GM18511 (cell line): ENCODE data around the gene KIAA0586.
"Not testable (repeated sequence)": the region's sequence is repeated elsewhere in the genome, so short reads cannot be mapped to it uniquely, and the experiment has no call there.

ENCODE experiments used
- ATAC-seq: cut with Tn5 transposase; IDR thresholded peaks from one replicate; pipeline ENCODE4 v1.9.1; 2021; ENCODE audit warnings: mild to moderate bottlenecking, moderate library complexity; ENCODE audit not compliant: unreplicated experiment

KIAA0586 gene

DNA sequence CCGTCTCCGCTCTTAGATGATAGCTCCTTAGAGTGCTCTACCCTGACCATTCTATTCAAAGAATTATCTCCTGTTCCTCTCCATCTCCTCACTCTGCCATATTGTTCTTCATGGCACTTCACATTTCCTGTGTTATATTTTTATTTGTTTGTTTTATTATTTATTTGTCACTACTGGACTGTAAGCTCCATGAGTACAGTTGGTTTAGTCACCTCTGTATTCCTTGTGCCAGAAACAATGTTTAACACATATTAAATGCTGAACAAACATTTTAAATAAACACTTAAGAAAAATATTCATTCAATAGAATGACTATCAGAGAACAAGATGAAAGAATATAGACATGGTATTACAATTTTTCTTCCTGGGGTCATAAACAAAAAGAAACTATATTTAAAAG is 35.6 kb downstream of the KIAA0586 start:
- ATAC-seq: no peak

DNA sequence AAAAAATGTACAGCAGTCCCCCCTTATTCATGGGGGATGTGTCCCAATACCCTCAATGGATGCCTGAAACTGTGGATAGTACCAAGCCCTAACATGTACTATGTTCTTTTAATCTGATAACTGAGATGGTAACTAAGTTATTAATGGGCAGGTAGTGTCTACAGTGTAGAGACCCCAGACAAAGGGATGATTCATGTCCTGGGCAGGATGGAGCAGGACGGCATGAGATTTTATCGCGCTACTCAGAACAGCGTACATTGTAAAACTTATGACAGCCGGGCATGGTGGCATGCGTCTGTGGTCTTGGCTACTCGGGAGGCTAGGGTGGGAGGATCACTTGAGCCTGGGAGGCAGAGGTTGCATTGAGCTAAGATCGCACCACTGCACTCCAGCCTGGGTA is 37.1 kb downstream of the KIAA0586 start:
- ATAC-seq: no peak

DNA sequence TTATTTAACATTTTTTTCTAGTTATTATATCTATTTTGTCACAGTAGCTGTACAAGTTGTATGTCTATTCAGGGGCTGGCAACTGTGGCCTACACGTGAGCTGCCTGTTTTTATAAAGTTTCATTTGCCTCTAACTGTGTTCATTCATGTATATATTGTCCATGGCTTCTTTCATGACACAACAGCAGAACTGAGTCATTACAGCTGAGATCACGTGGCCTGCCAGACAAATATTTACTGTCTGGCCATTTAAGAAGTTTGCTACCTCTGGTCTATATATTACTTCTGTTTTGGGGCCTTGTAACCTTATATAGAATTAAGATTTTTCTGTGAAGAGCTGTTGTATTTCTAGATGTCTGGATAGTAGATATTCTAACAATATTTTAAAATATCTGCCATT is 37.9 kb downstream of the KIAA0586 start:
- no peak for ATAC-seq

DNA sequence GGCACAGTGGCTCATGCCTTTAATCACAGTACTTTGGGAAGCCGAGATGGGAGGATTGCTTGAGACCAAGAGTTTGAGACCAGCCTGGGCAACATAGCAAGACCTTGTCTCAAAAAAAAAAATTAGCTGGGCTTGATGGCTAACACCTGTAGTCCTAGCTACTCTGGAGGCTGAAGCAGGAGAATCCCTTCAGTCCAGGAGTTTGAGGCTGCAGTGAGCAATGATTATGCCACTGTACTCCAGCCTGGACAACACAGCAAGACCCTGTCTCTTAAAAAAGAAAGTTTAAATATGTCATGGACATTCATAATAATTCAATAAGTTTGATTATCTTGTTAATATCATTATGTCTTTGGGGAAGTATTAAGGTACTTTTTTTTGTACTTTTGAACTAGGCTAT is 38.9 kb downstream of the KIAA0586 start:
- ATAC-seq: no peak

DNA sequence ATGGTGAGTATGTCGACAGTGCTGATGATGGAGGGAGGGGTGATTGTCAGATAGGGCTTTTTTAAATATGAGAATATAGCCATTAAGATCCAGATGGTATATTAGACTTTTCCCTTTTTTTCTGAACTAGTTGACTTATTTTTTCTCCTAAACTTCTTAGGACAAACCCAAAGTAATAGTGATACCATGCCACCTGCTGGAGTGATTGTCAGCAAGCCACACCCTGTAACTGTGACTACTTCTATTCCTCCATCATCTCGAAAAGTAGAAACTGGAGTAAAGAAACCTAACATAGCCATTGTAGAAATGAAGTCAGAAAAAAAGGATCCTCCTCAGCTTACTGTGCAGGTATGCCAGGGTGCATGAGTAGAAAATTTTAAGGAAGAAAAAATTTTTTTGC is 40.1 kb downstream of the KIAA0586 start:
- ATAC-seq: no peak

DNA sequence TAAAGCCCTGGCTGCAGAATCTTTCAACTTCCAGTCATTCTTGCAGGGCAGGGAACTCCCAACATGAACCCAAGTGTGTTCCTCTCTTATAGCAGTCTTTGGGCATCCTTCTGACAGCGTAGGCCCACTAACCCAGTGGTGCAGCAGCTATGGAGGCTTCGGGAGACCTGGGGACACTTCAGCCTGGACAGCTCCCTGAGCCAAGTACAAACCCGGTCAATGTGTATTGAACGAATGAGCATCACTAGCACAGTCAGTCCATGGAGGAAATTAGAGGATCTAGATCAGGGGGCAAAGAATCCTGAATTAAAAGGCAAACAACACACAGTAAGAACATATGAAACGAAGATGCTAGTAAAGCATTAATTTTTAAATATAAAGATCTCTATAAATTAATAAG is 41.8 kb downstream of the KIAA0586 start:
- ATAC-seq: no peak

DNA sequence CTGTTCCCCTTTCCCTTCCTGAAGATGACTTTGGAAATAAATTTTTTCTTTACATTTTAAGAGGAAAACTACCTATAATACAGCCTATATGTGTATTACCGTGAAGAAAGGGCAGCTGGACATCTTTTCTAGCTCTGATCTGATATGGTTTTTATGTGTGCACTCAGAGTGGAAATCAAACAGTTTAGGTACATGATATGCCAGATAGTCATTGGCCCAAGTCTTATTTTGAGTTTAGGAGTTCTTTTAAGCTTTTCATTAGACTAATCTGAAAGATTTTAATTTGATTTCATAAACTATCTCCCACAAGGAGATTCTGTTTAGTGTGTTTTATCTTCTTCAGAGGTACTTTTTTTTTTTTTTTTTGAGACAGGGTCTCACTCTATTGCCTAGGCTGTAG is 48.8 kb downstream of the KIAA0586 start:
- no peak for ATAC-seq

DNA sequence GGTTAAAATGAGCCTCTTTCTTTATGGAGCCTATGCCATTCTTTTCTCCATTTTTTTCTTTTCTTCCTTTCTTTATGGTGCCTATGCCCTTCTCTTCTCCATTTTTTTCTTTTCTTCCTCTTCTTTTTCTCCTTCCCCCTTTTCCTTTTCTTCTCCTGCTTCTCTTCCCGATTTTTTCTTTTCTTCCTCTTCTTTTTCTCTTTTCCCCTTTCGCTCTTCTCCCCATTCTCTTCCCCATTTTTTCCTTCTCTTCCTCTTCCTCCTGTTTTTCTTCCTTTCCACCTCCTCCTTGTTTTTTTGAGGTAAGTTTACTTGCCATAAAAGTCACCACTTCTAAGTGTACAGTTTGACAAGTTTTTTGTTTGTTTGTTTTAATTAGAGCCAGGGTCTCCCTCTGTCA is 50.1 kb downstream of the KIAA0586 start:
- no peak for ATAC-seq

DNA sequence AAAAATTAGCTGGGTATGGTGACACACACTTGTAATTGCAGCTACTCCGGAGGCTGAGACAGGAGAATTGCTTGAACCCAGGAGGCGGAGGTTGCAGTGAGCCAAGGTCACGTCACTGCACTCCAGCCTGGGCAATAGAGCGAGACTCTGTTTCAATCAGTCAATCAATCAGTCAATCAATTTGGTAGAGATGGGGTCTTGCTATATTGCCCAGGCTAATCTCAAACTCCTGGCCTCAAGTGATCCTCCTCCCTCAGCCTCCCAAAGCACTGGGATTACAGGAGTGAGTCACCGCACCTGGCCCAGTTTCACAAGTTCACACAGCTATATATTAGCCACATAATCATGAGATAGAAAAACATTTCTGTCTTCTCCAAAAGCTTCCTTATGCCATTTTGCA is 50.8 kb downstream of the KIAA0586 start:
- not testable (repeated sequence) for ATAC-seq

DNA sequence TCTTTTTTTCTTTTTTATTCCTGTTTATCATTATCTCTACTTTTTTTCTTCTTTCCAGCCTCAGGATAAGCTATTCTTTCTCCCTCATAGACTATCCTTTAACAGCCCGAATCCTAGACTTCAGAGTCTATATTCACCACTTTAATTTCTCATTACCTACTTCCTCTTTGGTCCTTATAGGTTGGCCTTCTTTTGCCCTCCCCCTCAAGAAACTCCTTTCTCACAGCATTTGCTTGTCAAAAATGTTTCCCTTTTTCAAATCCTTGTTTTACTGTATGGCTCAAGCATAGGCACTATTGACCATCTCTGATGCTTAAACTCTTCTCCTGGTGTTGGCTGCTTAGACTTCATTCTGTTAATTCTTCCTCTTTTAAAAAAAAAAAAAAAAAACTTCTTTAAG is 52.5 kb downstream of the KIAA0586 start:
- ATAC-seq: no peak

DNA sequence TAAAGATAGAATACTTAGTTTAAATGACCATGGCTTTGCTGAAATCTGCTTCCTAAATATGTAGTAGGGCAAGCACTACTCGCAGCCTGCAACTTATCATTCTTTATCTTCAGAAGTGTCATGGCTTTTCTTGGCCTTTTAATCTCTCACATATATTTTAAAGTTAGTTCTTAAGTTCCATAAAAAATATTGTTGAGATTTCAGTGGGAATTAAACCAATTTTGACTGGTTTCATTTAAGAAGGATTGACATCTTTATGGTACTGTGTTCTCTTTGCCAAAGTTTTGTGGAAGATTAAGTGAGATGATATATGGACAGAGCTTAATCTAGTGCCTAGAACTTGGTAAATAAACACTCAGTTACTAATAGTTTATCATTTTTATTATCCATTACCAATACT is 56.7 kb downstream of the KIAA0586 start:
- no peak for ATAC-seq

DNA sequence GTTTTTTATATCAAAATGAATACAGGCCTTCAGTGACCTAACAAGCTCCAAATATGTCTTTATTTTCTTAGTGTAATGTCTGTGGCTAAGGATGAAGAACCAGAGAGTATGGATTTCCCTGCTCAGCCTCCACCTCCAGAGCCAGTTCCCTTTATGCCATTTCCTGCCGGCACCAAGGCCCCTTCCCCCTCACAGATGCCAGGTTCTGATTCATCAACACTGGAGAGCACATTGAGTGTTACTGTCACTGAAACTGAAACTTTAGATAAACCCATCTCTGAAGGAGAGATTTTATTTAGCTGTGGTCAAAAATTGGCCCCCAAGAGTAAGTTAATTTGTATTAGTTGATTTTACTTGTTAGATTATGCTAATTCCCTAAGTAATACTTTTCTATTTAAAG is 61.0 kb downstream of the KIAA0586 start:
- ATAC-seq: peak; percentile 64

DNA sequence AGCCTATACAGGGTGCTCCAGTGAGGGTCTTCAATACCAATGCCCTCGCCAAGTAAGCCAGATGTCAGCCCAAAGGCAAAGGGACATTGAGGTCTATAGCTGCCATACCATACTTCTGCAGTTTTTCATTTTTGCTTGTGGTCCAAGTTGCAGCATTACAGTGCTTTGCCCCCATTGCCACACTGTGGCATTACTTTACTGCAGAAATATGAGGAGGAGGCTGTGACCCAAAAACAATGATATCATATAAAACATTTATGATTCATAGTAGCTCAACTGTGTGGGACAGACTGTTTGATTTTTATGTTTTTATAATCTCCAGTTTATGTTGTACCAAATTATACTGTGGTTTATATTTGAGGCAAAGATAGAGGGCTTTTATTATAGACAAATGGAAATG is 64.1 kb downstream of the KIAA0586 start:
- ATAC-seq: no peak

DNA sequence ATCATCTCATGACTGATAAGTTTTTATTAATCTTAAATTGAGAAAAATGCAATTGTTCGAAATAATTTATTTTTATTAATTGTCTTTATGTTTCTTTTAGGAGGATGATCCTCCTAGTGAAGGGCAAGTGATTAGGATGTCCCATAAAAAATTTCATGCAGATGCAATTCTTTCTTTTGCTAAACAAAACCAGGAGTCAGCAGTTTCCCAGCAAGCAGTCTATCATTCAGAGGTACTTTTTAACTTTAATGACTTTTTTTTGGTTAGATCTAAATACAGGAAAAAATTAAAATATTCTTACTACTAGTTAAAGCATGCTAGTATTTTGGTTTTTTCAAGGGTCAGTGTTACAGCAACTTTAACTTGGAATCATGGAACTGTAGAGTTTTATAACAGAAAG is 64.5 kb downstream of the KIAA0586 start:
- no peak for ATAC-seq

DNA sequence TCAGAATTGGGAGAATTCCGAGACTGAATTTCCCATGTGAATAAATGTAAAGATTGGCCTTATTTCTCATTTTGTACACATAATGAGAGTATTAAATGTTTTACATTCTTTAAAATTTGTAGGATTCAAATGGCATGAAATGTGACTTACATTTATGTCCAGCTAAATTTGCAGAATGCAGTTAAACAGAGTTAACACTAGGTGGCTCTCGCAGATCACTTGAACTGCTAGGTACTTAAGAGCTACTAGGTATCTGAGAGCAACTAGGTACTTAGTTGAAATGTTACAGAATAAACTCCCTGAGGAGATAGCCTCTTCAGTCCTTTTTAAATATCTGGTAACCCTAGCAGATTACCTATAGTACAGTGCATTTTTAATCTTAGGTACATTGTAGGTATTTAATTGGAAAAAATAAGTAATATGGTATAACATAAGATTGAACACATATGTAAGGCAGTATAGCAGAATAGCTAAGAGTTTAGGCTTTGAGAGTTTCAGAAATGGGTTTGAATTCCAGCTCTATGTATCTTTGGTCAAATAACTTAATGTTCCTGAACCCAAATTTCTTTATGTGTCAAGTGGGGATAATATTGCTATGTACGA is 73.8 kb downstream of the KIAA0586 start:
- ATAC-seq: no peak

DNA sequence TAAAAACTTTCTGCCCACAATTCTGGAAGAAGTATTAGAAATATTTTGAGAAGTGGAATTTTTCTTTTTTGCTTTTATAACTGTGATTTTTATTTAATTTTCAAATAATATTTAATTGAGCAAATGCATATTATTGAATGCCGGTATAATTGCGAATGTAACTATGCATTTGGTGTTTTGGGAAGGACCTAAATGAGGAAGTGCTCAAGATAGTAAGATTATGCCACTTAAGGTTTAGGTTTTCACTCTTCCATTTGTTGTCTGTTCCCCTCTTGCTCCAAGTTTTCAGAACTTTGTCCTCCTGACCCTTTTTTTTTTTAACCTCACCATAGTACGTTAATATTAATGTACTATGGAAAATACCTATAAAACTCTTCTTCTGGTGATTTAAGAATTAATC is 85.8 kb downstream of the KIAA0586 start:
- no peak for ATAC-seq

DNA sequence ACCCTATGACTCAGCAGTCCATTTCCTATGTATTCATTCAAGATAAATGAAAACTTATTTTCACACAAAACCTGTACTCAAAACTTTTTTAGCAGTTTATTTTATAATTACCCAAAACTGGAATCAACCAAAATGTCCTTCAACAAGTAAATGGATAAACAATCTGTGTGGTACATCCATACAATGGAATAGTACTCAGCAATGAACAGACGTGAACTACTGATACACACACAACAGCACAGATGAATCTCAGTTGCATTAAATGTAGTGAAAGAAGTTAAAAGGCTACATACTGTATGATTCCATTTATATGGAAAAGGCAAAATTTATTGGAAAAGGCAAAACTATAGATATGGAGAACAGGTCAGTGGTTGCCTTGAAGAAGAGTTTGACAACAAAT is 90.1 kb downstream of the KIAA0586 start:
- no peak for ATAC-seq

DNA sequence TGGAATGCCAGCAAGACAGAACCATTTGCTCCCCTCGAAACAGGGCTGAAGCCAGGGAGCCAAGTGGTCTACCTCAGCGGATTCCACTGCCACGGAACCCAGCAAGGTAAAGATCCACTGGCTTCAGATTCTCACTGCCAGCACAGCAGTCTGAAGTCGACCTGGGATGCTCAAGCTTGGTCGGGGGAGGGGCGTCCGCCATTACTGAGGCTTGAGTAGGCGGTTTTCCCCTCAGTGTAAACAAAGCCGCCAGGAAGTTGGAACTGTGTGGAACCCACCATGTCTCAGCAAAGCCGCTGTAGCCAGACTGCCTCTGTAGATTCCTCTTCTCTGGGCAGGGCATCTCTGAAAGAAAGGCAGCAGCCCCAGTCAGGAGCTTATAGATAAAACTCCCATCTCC is 98.2 kb downstream of the KIAA0586 start:
- not testable (repeated sequence) for ATAC-seq

DNA sequence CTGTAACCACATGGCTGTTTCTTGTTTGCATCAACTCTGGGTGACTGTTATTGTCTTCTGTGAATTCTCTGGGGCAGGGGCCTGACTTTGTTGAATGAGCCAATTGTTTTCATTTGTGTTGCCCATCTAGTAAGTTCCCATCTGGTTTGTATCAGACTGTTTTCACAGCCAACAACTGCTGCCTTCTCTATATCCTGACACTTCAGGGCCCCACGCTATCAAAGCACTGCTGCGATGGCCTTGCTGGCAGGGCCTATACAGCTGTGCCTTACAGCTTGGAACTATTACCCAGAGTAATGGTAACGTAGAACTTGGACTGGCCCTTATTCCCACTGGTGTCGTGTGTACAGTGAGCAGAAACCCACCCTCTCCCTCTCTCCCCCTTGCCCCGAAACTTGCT is 105.9 kb downstream of the KIAA0586 start:
- no peak for ATAC-seq

DNA sequence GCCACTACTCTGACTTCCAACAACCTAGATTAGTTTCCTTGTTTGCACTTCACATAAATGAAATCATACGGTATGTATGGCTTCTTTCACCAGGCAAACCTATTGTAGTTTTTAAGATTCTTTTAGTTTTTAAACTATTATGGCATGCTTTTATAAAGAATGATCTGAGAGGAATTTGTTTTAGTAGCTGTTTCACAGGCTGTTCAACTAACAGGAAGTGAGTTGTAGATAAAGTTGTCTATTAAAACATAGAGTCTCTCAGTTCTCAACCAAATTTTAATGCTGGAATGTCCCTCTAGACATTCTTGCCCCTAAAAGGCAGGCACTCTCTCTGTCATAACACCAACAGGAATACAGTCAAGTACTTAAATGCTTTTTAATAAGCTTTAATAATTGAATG is 107.5 kb downstream of the KIAA0586 start:
- ATAC-seq: no peak

DNA sequence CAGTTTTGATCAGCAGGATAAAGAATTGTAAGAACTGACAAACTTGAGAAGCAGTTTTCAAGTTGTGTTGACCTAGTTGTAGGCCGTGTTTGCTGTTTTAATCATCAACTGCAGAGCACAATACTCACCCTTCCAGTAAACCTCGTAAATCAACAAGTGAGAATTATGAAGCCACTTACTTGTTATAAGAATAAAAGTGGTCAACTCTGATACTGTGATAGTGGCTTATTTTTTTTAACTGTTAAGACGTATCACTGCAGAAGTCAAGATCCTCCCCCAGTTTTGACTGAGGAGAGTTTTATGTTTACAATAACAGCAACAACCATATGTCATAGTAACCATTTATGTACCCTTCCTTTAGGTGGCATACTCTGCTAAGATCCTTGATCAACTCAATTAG is 109.5 kb downstream of the KIAA0586 start:
- no peak for ATAC-seq

DNA sequence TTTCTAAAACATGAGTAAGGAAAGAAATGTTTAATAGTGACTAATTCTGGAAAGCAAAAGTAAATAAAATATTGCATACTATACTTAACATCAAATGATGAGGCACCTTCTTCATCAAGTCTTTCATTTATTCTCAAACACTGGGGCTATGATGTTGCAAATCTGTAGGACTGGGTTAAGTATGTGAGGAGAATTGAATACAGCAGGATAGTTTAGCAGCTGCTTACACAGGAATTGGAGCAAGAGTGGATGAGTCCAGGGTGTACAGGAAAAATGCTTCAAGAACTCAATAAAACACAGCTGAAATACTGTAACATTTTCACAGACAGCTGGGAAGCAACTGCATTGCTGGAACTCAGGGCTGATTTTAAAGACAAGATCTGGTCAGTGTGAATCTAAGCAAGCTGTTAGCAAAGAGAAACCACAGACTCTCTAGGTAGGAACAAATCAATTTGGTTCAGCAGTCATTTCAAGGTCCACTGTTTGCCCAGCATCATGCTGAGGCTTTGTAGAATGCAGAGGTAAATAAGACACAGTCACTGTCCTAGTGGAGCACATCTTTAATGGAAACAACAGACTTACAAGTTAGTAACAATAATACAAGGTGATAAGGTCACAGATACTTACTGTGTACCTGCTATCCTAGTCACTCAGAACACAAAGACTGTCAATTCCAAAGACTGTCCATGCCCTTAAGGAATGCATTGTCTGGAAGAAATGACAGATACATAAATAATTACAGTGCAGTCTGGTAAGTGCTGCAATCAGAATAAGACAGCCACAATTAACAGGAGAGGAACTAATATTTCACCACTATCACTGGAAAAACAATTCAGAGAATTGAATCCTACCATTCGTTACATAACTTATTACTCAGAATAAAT is 113.5 kb downstream of the KIAA0586 start:
- ATAC-seq: no peak

DNA sequence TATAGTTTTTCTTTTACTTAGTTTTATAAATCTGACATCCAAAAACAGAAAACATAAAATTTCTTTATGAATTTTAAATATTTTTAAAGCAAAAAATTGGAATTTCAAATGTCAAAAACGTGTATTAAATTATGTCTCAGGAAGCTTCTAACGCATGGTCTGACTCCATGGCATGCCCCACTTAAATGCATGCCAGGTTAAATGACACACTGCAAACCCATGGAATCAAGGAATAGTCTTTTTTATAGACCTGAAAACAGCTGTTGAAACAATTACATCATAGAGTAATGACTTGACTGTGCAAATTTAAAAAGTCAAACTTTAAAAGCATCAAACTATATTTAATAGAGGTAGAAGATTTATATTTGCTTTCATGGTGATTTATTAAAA is 114.1 kb downstream of the KIAA0586 start:
- ATAC-seq: no peak
